Hepatocyte (in vitro differentiated cells): ENCODE results near the gene ALK.

Experiments
- CTCF ChIP-seq: fragments of 200-600 bp; sonication (generic); IDR thresholded peaks from 2 replicates; pipeline ENCODE4 v1.5.1; 2016; ENCODE audit warnings: antibody characterized with exemption, mild to moderate bottlenecking; ENCODE audit not compliant: poor library complexity
- EZH2 ChIP-seq: fragments of 200-600 bp; sonication (generic); IDR thresholded peaks from 2 replicates; pipeline ENCODE4 v1.6.1; 2016; ENCODE audit warnings: antibody characterized with exemption, mild to moderate bottlenecking, borderline replicate concordance
- EZH2phosphoT487 ChIP-seq: fragments of 200-600 bp; sonication (generic); IDR thresholded peaks from one replicate; pipeline ENCODE4 v1.6.1; 2018; ENCODE audit warnings: antibody characterized with exemption, mild to moderate bottlenecking, low read depth, moderate library complexity; ENCODE audit not compliant: unreplicated experiment, severe bottlenecking

- TF ChIP-seq CTCF (no peak), EZH2 (no peak), EZH2phosphoT487 (no peak)
These were observed 215.8 kb downstream of the ALK start for GRCh38 chr2:29705616-29706015.
